Parathyroid adenoma (tissue), 2 donors: ENCODE measurements around the gene PTGDS.

Experiments used
- H2AFZ ChIP-seq: fragments of 300-600 bp; sonication (generic); one replicate; pipeline ENCODE4 v1.7.0; 2017; ENCODE audit warnings: antibody characterized with exemption, mild to moderate bottlenecking
- H3K27ac ChIP-seq: fragments of 300-600 bp; sonication (generic); one replicate; pipeline ENCODE4 v1.7.0; 2017
- H3K27me3 ChIP-seq: fragments of 300-600 bp; sonication (generic); one replicate; pipeline ENCODE4 v1.7.0; 2017; ENCODE audit warnings: low read length; ENCODE audit not compliant: control insufficient read depth, insufficient read depth
- H3K36me3 ChIP-seq: fragments of 300-600 bp; sonication (generic); one replicate; pipeline ENCODE4 v1.7.0; 2017; ENCODE audit warnings: low read length; ENCODE audit not compliant: control insufficient read depth, insufficient read depth
- H3K4me1 ChIP-seq: fragments of 300-600 bp; sonication (generic); one replicate; pipeline ENCODE4 v1.7.0; 2017; ENCODE audit warnings: control low read depth
- H3K4me2 ChIP-seq: fragments of 300-600 bp; sonication (generic); one replicate; pipeline ENCODE4 v1.7.0; 2017; ENCODE audit warnings: low read length
- H3K4me3 ChIP-seq: fragments of 300-600 bp; sonication (generic); one replicate; pipeline ENCODE4 v1.7.0; 2017; ENCODE audit warnings: low read depth, low read length
- H3K79me2 ChIP-seq: fragments of 300-600 bp; sonication (generic); one replicate; pipeline ENCODE4 v1.7.0; 2017; ENCODE audit warnings: control low read depth
- H3K9ac ChIP-seq: fragments of 300-600 bp; sonication (generic); one replicate; pipeline ENCODE4 v1.7.0; 2017; ENCODE audit warnings: mild to moderate bottlenecking
- H3K9me3 ChIP-seq: fragments of 300-600 bp; sonication (generic); one replicate; pipeline ENCODE4 v1.7.0; 2017; ENCODE audit warnings: low read length; ENCODE audit not compliant: control insufficient read depth
- TF ChIP-seq, protein P1 (sequence below): fragments of 300-600 bp; sonication (generic); IDR thresholded peaks from one replicate; pipeline ENCODE4 v1.7.0; 2017; ENCODE audit warnings: antibody characterized with exemption, mild to moderate bottlenecking
- donor health status: primary hyperparathyroidism.

The PTGDS gene

DNA sequence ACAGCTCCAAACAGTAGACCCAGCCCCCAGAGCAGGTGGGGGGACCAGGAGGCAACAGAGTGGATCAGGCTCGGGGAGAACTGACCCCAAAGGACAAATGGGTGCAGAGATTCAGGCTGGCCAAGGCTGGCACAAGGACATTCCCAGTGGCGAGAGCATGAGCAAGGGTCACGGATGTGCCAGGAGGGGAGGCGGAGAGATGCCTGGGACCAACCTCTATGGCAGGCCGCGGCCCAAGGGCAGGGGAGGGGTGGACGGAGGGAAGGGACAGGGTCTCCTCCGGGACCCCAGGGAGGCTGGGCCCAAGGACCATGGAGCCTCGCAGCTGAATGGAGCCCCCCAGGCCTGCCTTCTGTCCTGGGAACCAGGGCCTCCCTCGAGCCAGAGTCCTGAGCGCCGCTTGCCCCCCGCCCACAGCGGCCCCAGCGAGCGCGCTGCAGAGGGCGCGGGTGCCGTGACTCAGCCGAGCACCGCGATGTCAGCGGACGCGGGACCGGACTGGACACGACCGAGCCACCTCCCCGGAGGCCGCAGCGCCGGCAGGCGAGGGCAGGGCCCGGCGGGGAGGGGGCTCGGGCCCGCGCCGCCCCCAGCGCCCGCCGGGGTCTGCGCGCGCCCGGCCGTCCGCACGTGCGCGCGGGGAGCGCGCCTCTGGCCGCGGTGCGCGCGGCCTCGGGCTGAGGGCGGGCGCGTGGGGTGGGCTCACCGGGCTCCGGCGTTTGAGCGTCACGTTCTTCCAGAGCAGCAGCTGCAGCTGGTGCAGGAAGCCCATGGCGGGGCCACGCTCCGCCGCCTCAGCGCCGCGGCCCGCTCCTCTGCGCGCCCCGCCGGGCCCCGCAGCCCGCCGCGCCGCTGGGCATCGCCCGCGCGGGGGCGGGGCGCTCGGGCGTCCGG lies 50.3 kb downstream of the PTGDS start, which contains the start of gene ABCA2:
Gene ABCA2, minus strand, starts transcription at position 869 of the 894 bp plus-strand sequence. Its CDS starts 97 bp downstream, at position 772.
- H3K27ac ChIP-seq = peak within 1 kb of the TSS; percentile 64
- no peak within 1 kb of the TSS for H3K9ac ChIP-seq
- peak within 1 kb of the TSS; percentile 97 for H3K4me2 ChIP-seq
- peak within 1 kb of the TSS; percentile 74 for H3K4me3 ChIP-seq
- no peaks in the 10 kb centered on the region for H3K9me3 ChIP-seq
- TF ChIP-seq, protein P1, sequence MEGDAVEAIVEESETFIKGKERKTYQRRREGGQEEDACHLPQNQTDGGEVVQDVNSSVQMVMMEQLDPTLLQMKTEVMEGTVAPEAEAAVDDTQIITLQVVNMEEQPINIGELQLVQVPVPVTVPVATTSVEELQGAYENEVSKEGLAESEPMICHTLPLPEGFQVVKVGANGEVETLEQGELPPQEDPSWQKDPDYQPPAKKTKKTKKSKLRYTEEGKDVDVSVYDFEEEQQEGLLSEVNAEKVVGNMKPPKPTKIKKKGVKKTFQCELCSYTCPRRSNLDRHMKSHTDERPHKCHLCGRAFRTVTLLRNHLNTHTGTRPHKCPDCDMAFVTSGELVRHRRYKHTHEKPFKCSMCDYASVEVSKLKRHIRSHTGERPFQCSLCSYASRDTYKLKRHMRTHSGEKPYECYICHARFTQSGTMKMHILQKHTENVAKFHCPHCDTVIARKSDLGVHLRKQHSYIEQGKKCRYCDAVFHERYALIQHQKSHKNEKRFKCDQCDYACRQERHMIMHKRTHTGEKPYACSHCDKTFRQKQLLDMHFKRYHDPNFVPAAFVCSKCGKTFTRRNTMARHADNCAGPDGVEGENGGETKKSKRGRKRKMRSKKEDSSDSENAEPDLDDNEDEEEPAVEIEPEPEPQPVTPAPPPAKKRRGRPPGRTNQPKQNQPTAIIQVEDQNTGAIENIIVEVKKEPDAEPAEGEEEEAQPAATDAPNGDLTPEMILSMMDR = no peak
- H2AFZ ChIP-seq = peak within 1 kb of the TSS; percentile 91
- peaks cover 12% of the 10 kb centered on the region for H3K4me1 ChIP-seq
- peaks cover 3% of the 10 kb centered on the region for H3K79me2 ChIP-seq
- H3K36me3 ChIP-seq = no peaks in the 10 kb centered on the region
- H3K27me3 ChIP-seq = no peaks in the 10 kb centered on the region

DNA sequence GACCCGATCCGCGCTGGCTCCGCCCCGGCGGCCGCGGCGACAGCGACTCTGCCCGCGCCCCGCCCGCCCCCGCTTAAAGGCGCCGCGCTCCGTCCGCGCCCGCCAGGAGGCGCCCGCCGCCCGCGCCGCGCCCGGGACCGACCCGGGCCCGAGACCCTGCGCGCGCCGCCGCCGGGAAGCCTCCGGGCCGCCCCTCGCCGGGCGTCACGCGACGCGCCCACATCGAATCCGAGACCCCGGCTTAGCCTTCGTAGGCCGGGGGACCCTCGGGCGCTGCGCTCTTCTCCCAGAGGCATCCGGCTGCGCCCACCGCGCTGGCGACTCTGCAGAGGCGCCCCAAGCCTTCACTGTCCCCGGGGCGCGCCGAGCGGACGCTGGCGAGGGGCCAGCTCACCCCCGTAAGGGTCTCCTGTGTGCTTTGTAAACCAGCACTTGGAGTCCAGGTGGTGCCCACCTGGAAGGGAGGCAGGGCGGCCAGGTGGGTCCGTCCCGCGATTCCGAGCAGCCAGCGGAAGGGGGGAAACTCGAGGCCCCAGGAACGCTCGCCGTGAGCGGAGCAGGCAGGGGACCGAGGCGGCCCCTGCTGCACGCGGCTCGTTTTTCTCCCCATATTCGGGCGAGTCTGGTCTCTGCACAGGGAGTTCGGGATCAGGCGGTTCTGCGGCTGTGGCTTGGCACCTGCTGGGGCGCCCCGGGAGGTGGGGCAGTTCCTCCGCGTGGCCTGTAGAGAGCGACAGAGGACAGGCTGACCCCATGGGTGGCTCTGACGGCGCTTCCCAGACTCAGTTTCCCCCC lies 51.2 kb downstream of the PTGDS start:
- Histone ChIP-seq H3K4me2 (peak overlapping the region; percentile 97), H3K36me3 (no peaks in the 10 kb centered on the region), H3K9me3 (no peaks in the 10 kb centered on the region), H3K9ac (no peak overlapping the region), H2AFZ (peak overlapping the region; percentile 91), H3K79me2 (peaks cover 3% of the 10 kb centered on the region), H3K27me3 (no peaks in the 10 kb centered on the region), H3K4me1 (peaks cover 12% of the 10 kb centered on the region), H3K4me3 (peak overlapping the region; percentile 74), H3K27ac (no peak overlapping the region)
- TF ChIP-seq, protein P1 = peak; percentile 12

DNA sequence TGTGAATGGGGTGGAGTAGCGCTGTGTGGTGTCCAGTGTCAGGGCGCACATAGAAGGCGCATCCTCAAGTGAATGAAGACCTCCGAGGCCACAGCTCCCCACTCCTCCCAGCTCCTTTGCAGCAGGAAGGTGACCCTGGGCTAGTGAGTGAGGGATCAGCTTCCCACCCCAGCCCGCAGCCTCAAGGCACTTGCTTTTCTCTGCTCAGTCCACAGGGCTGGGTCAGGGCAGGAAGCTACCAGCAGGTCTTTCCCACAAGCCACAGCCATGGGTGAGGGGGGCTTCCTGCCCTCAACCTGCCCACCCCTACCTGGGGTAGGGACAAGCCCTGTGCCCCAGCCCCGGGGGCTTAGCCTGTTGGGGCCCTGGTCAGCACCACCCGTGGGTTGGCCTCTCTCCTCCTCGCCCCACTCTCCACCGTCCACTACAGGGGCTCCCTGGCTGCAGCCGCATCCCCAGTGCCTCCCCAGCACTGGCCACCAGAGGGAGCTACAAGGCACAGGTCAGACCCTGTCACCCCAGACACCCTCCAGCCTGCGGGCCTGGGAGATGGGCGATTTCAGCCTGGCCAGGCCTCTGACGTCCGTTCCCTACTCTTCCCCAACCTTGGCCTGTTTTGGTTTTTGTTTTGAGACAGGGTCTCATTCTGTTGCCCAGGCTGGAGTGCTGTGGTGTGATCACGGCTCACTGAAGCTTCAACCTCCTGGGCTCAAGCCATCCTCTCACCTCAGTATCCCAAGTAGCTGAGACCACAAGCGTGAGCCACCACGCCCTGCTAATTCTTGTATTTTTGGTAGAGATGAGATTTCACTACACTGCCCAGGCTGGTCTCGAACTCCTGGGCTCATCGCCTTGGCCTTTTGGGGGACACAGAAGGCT lies 52.0 kb downstream of the PTGDS start:
- Histone ChIP-seq H3K9ac (no peak overlapping the region), H2AFZ (no peak overlapping the region), H3K4me1 (peaks cover 12% of the 10 kb centered on the region), H3K27ac (no peak overlapping the region), H3K4me3 (no peak overlapping the region), H3K79me2 (peaks cover 3% of the 10 kb centered on the region), H3K4me2 (peak overlapping the region; percentile 97), H3K9me3 (no peaks in the 10 kb centered on the region), H3K36me3 (no peaks in the 10 kb centered on the region), H3K27me3 (no peaks in the 10 kb centered on the region)
- TF ChIP-seq, protein P1 = peak; percentile 78

DNA sequence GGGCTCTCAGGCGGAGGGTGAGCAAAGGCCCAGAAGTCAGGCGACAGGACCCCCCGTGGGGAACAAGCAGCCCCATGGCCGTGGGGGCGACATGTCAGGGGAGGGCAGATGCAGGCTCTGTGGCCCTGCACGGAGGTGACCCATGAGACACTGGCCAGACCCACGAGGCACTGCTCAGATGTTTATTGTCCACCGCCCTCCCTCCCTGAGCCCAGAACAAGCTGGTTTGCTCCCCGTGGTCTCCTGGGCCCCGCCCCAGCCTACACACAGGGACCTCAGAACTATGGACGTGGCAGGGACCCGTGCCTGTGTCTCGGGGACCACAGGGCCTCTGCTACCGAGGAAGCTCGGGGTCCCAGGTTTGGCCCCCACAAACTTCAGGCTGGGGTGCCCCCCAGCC lies 52.7 kb downstream of the PTGDS start:
- Histone ChIP-seq H3K4me1 (peaks cover 12% of the 10 kb centered on the region), H3K27me3 (no peaks in the 10 kb centered on the region), H3K79me2 (peaks cover 3% of the 10 kb centered on the region), H2AFZ (no peak overlapping the region), H3K36me3 (no peaks in the 10 kb centered on the region), H3K27ac (no peak overlapping the region), H3K9ac (no peak overlapping the region), H3K4me2 (no peak overlapping the region), H3K4me3 (no peak overlapping the region), H3K9me3 (no peaks in the 10 kb centered on the region)
- TF ChIP-seq, protein P1 = no peak
